ENCODE data around the gene EFNA4. TPM values are rescaled to one million over a fixed set of nuclear protein-coding genes. Genes with fewer than 3 reads are reported as not detected.

EFNA4 gene
- total and polyA plus RNA-seq, 2 donors (not counting 1 experiment from before 2014, with no cell fraction given): 3.8 to 4.3 TPM

DNA sequence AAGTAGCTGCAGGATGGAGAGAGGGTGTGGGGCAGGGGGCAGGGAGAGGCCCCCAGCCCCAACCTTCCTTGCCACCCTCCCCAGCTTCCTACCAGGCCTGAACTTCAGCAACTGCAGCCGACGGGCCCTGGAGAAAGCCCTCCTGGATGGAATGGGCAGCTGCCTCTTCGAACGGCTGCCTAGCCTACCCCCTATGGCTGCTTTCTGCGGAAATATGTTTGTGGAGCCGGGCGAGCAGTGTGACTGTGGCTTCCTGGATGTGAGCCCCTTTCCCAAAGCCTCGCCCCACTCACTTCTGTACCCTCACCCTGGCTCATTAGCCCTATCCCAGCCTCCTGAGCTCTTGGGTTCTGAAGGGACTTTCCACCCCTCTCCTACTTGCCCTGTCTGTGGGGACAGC lies 6.4 kb upstream of the EFNA4 start:
- Histone ChIP-seq H3K4me2 (ENCODE audit: extremely low read depth, insufficient read depth, low read length) (no peak overlapping the region), H4K20me1 (ENCODE audit: control insufficient read depth, extremely low read depth, insufficient read depth, low read length) (no peaks in the 10 kb centered on the region), H3K4me1 (ENCODE audit: control insufficient read depth, extremely low read depth, insufficient read depth, low read length) (peaks cover 6% of the 10 kb centered on the region), H3K9me3 (ENCODE audit: control insufficient read depth, insufficient read depth, low read depth, low read length) (no peaks in the 10 kb centered on the region), H3K27me3 (ENCODE audit: control insufficient read depth, insufficient read depth, low read length) (no peaks in the 10 kb centered on the region), H3K79me2 (ENCODE audit: control insufficient read depth, insufficient read depth, low read length) (no peaks in the 10 kb centered on the region), H3K4me3 (replicated peaks in 1 of 4; ENCODE audit: control extremely low read depth in 1 of 4, insufficient read depth in 1 of 4, low read depth in 3 of 4, low read length in 4 of 4) (no peak overlapping the region), H3K36me3 (ENCODE audit: control insufficient read depth, insufficient read depth, low read length) (peaks cover 7% of the 10 kb centered on the region), H3K9ac (ENCODE audit: insufficient read depth, low read length) (no peak overlapping the region), H3K27ac (ENCODE audit: insufficient read depth, low read length) (no peak overlapping the region), H2AFZ (ENCODE audit: low read length) (no peak overlapping the region)
- DNase-seq (ENCODE audit: low read depth in 2 of 2): no peak
- TF ChIP-seq EZH2 (IDR thresholded peaks at IDR 0.05; ENCODE audit: low read length, missing control alignments): no peak
- no peak for TF ChIP-seq CTCF (conservative IDR thresholded peaks at IDR 0.05 in 1 of 2, IDR thresholded peaks at IDR 0.05 in 1 of 2; ENCODE audit: low read depth in 1 of 2, low read length in 2 of 2)

GRCh38 chr1:155057788-155058211 lies 5.7 kb upstream of the EFNA4 start:
- Histone ChIP-seq H3K9me3 (ENCODE audit: control insufficient read depth, insufficient read depth, low read depth, low read length) (no peaks in the 10 kb centered on the region), H3K79me2 (ENCODE audit: control insufficient read depth, insufficient read depth, low read length) (no peaks in the 10 kb centered on the region), H3K36me3 (ENCODE audit: control insufficient read depth, insufficient read depth, low read length) (peaks cover 7% of the 10 kb centered on the region), H3K4me1 (ENCODE audit: control insufficient read depth, extremely low read depth, insufficient read depth, low read length) (peaks cover 5% of the 10 kb centered on the region), H3K9ac (ENCODE audit: insufficient read depth, low read length) (no peak overlapping the region), H3K27ac (ENCODE audit: insufficient read depth, low read length) (no peak overlapping the region), H3K4me3 (replicated peaks in 1 of 4; ENCODE audit: control extremely low read depth in 1 of 4, insufficient read depth in 1 of 4, low read depth in 3 of 4, low read length in 4 of 4) (no peak overlapping the region), H4K20me1 (ENCODE audit: control insufficient read depth, extremely low read depth, insufficient read depth, low read length) (no peaks in the 10 kb centered on the region), H3K27me3 (ENCODE audit: control insufficient read depth, insufficient read depth, low read length) (no peaks in the 10 kb centered on the region), H2AFZ (ENCODE audit: low read length) (no peak overlapping the region), H3K4me2 (ENCODE audit: extremely low read depth, insufficient read depth, low read length) (no peak overlapping the region)
- no peak for DNase-seq (ENCODE audit: low read depth in 2 of 2)
- TF ChIP-seq EZH2 (IDR thresholded peaks at IDR 0.05; ENCODE audit: low read length, missing control alignments): no peak
- peak in 1 of 2 donors; percentile 7 for TF ChIP-seq CTCF (conservative IDR thresholded peaks at IDR 0.05 in 1 of 2, IDR thresholded peaks at IDR 0.05 in 1 of 2; ENCODE audit: low read depth in 1 of 2, low read length in 2 of 2)

DNA sequence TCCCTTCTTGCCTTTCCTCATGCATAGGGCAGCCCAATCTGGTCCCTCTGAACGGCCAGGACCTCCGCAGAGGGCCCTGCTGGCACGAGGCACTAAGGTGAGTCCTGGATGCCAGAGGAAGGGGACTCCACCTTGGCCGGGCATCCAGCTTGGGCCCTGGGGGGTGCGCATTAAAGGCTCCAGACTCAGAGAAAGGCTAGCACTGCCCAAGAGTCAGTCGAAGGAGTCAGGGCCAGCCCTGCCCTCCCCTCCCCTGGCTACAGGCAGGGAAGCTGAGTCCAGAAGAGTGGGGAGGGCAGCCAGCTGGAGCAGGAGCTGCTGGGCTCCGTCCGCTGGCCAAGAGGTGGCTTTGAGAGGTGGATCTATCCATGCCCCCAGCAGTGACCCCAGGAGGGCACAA lies 2.8 kb upstream of the EFNA4 start:
- Histone ChIP-seq H3K27me3 (ENCODE audit: control insufficient read depth, insufficient read depth, low read length) (no peaks in the 10 kb centered on the region), H2AFZ (ENCODE audit: low read length) (no peak overlapping the region), H3K27ac (ENCODE audit: insufficient read depth, low read length) (no peak overlapping the region)

More for the DNA sequence above, 2.8 kb upstream of the EFNA4 start:
- Histone ChIP-seq H3K79me2 (ENCODE audit: control insufficient read depth, insufficient read depth, low read length) (no peaks in the 10 kb centered on the region), H3K36me3 (ENCODE audit: control insufficient read depth, insufficient read depth, low read length) (peaks cover 7% of the 10 kb centered on the region), H4K20me1 (ENCODE audit: control insufficient read depth, extremely low read depth, insufficient read depth, low read length) (no peaks in the 10 kb centered on the region), H3K9ac (ENCODE audit: insufficient read depth, low read length) (no peak overlapping the region), H3K4me1 (ENCODE audit: control insufficient read depth, extremely low read depth, insufficient read depth, low read length) (peaks cover 10% of the 10 kb centered on the region), H3K4me2 (ENCODE audit: extremely low read depth, insufficient read depth, low read length) (no peak overlapping the region), H3K4me3 (replicated peaks in 1 of 4; ENCODE audit: control extremely low read depth in 1 of 4, insufficient read depth in 1 of 4, low read depth in 3 of 4, low read length in 4 of 4) (no peak overlapping the region), H3K9me3 (ENCODE audit: control insufficient read depth, insufficient read depth, low read depth, low read length) (no peaks in the 10 kb centered on the region)
- TF ChIP-seq EZH2 (IDR thresholded peaks at IDR 0.05; ENCODE audit: low read length, missing control alignments): no peak
- no peak for DNase-seq (ENCODE audit: low read depth in 2 of 2)

Measured in fibroblast of lung (primary cell).